GM12878 (cell line): ENCODE measurements around the gene CBX2. TPM values are rescaled to one million over a fixed set of nuclear protein-coding genes. Genes with fewer than 3 reads are reported as not detected.

ENCODE experiments used
- ASH2L ChIP-seq: fragments of 300-600, 200-600 bp; sonication (generic); IDR thresholded peaks from 2 replicates; pipeline ENCODE4 v1.6.1; 2017; ENCODE audit warnings: low read depth, mild to moderate bottlenecking, borderline replicate concordance
- ATF7 ChIP-seq: fragments of 450-650 bp; IDR thresholded peaks from 2 replicates; pipeline ENCODE4 v1.6.1; 2016; ENCODE audit warnings: low read depth, mild to moderate bottlenecking
- BACH1 ChIP-seq: fragments of 450-650 bp; IDR thresholded peaks from 2 replicates; pipeline ENCODE4 v1.6.1; 2017; ENCODE audit warnings: mild to moderate bottlenecking, borderline replicate concordance
- BCL11A ChIP-seq: IDR thresholded peaks from 2 replicates; pipeline ENCODE4 v1.6.1; 2011; ENCODE audit warnings: low read depth, low read length
- CBX3 ChIP-seq: fragments of 200-600 bp; sonication (generic); IDR thresholded peaks from 2 replicates; pipeline ENCODE4 v1.6.1; 2016; ENCODE audit warnings: low read depth, borderline replicate concordance
- CHD1 ChIP-seq: IDR thresholded peaks from 2 replicates; pipeline ENCODE4 v1.6.1; 2012; ENCODE audit warnings: low read depth, low read length, improper control_type of control experiment
- CHD4 ChIP-seq: fragments of 200-600 bp; sonication (generic); IDR thresholded peaks from 2 replicates; pipeline ENCODE4 v1.6.1; 2016; ENCODE audit warnings: mild to moderate bottlenecking
- CREM ChIP-seq: IDR thresholded peaks from 2 replicates; pipeline ENCODE4 v1.6.1; 2014; ENCODE audit warnings: antibody characterized with exemption, low read depth
- EP300 ChIP-seq, 2 experiments: fragments of 150-350 bp in 1 of 2; IDR thresholded peaks; 2 replicates each; pipeline ENCODE4 v1.6.1; 2011 to 2012; ENCODE audit warnings: low read depth in 2 of 2, low read length in 2 of 2, borderline replicate concordance in 1 of 2, improper control_type of control experiment in 1 of 2, inconsistent platforms in 1 of 2; ENCODE audit not compliant: control insufficient read depth in 1 of 2
- GABPA ChIP-seq: IDR thresholded peaks from 2 replicates; pipeline ENCODE4 v1.6.1; 2014; ENCODE audit warnings: antibody characterized with exemption, low read depth, mild to moderate bottlenecking, inconsistent platforms
- IKZF1 ChIP-seq: fragments of 450-650 bp; conservative IDR thresholded peaks from 2 replicates; pipeline ENCODE4 v1.6.1; 2017; ENCODE audit warnings: antibody characterized with exemption, mild to moderate bottlenecking
- MAX ChIP-seq: IDR thresholded peaks from 2 replicates; pipeline ENCODE4 v1.6.1; 2012; ENCODE audit warnings: low read depth, low read length, improper control_type of control experiment
- MEF2B ChIP-seq: fragments of 450-650 bp; IDR thresholded peaks from 2 replicates; pipeline ENCODE4 v1.6.1; 2018; ENCODE audit warnings: mild to moderate bottlenecking, moderate library complexity; ENCODE audit not compliant: partially characterized antibody, poor library complexity, severe bottlenecking
- MTA2 ChIP-seq: fragments of 450-650 bp; IDR thresholded peaks from 2 replicates; pipeline ENCODE4 v1.6.1; 2016; ENCODE audit warnings: low read depth, mild to moderate bottlenecking, moderate library complexity
- MXI1 ChIP-seq: fragments of 150-350 bp; IDR thresholded peaks from 2 replicates; pipeline ENCODE4 v1.6.1; 2011; ENCODE audit warnings: low read depth, mild to moderate bottlenecking, inconsistent platforms, low read length, improper control_type of control experiment
- MYC ChIP-seq: IDR thresholded peaks from 2 replicates; pipeline ENCODE4 v1.6.1; 2011; ENCODE audit warnings: mild to moderate bottlenecking, low read length, moderate library complexity, inconsistent platforms; ENCODE audit not compliant: insufficient read depth, insufficient replicate concordance, insufficient read length, severe bottlenecking
- NFIC ChIP-seq: IDR thresholded peaks from 2 replicates; pipeline ENCODE4 v1.6.1; 2012; ENCODE audit warnings: low read depth, mild to moderate bottlenecking, inconsistent platforms, low read length, moderate library complexity
- PAX5 ChIP-seq: IDR thresholded peaks from 2 replicates; pipeline ENCODE4 v1.6.1; 2011; ENCODE audit warnings: low read depth, low read length, borderline replicate concordance
- PBX3 ChIP-seq: IDR thresholded peaks from 2 replicates; pipeline ENCODE4 v1.6.1; 2011; ENCODE audit warnings: mild to moderate bottlenecking, low read depth, low read length, moderate library complexity; ENCODE audit not compliant: insufficient replicate concordance
- PML ChIP-seq: IDR thresholded peaks from 2 replicates; pipeline ENCODE4 v1.6.1; 2012; ENCODE audit warnings: low read length, inconsistent platforms
- POLR2A ChIP-seq: IDR thresholded peaks from 2 replicates; pipeline ENCODE4 v1.6.1; 2011; ENCODE audit warnings: low read depth, mild to moderate bottlenecking, low read length
- SIN3A ChIP-seq: IDR thresholded peaks from 2 replicates; pipeline ENCODE4 v1.6.1; 2012; ENCODE audit warnings: low read depth, low read length, improper control_type of control experiment
- SMARCA5 ChIP-seq: fragments of 450-650 bp; IDR thresholded peaks from 2 replicates; pipeline ENCODE4 v1.6.1; 2017; ENCODE audit warnings: mild to moderate bottlenecking
- SMC3 ChIP-seq: IDR thresholded peaks from 2 replicates; pipeline ENCODE4 v1.6.1; 2011; ENCODE audit warnings: low read length, improper control_type of control experiment, borderline replicate concordance
- TAF1 ChIP-seq: IDR thresholded peaks from 2 replicates; pipeline ENCODE4 v1.6.1; 2011; ENCODE audit warnings: mild to moderate bottlenecking, low read depth, low read length, borderline replicate concordance
- TARDBP ChIP-seq: IDR thresholded peaks from 2 replicates; pipeline ENCODE4 v1.6.1; 2016; ENCODE audit warnings: borderline replicate concordance
- TBL1XR1 ChIP-seq: IDR thresholded peaks from 2 replicates; pipeline ENCODE4 v1.6.1; 2012; ENCODE audit warnings: low read depth, low read length, improper control_type of control experiment
- TCF12 ChIP-seq: IDR thresholded peaks from 2 replicates; pipeline ENCODE4 v1.6.1; 2011; ENCODE audit warnings: low read depth, mild to moderate bottlenecking, low read length
- ZSCAN29 ChIP-seq: fragments of 450-650 bp; IDR thresholded peaks from 2 replicates; pipeline ENCODE4 v1.6.1; 2017; ENCODE audit warnings: mild to moderate bottlenecking, moderate library complexity
- polyA plus RNA-seq, 11 experiments: library from polyadenylated mRNA; depleted of rRNA in 4 of 11; unstranded in 6 of 11; stranded (reverse) in 5 of 11; fragments of >200 nt; fragmentation: Nextera tagmentation in 4 of 11; fragmentation: Illumina TruSeq in 1 of 11; extraction: Ambion mirVana in 4 of 11; extraction: Trizol in 1 of 11; gene quantifications; 1 replicate in 1 of 11; 2 replicates in 10 of 11; pipeline versions ENCODE4 v1.2.1 to v1.2.3, GENCODE V29; 2011 to 2016; ENCODE audit warnings: inconsistent platforms in 2 of 11, missing spikeins in 2 of 11, low read depth in 1 of 11
- total RNA-seq, 4 experiments: library from RNA; depleted of rRNA in 3 of 4; stranded (reverse); fragments of >200 nt in 3 of 4; fragmentation: Illumina TruSeq in 1 of 4; extraction: Trizol in 1 of 4; gene quantifications; 2 replicates each; pipeline versions ENCODE4 v1.2.1 to v1.2.3, GENCODE V29; 2013 to 2021
- TF ChIP-seq, protein P1 (sequence below): fragments of 450-650 bp; IDR thresholded peaks from 2 replicates; pipeline ENCODE4 v1.6.1; 2016; ENCODE audit warnings: mild to moderate bottlenecking

CBX2 gene
- total and polyA plus RNA-seq, 10 of the 15 experiments (the other 5 are each of a cell fraction or from before 2014, with no cell fraction given) = 0.35 to 7.5 (median 4.2) TPM

- peak in 1 of 2 experiments; percentile 41; a peak in 1 of 4 replicates for TF ChIP-seq EP300 (IDR thresholded peaks at IDR 0.05; ENCODE audit: borderline replicate concordance in 1 of 2, control insufficient read depth in 1 of 2, low read depth in 2 of 2, low read length in 2 of 2)
- TF ChIP-seq SMC3 = no peak
- TF ChIP-seq PAX5 = peak; percentile 73; the same call in 1 of the 2 replicates
- peak; percentile 31; the same call in 1 of the 2 replicates for TF ChIP-seq MTA2
- TF ChIP-seq, protein P1, sequence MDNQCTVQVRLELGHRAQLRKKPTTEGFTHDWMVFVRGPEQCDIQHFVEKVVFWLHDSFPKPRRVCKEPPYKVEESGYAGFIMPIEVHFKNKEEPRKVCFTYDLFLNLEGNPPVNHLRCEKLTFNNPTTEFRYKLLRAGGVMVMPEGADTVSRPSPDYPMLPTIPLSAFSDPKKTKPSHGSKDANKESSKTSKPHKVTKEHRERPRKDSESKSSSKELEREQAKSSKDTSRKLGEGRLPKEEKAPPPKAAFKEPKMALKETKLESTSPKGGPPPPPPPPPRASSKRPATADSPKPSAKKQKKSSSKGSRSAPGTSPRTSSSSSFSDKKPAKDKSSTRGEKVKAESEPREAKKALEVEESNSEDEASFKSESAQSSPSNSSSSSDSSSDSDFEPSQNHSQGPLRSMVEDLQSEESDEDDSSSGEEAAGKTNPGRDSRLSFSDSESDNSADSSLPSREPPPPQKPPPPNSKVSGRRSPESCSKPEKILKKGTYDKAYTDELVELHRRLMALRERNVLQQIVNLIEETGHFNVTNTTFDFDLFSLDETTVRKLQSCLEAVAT = no peak
- TF ChIP-seq GABPA = no peak
- TF ChIP-seq MXI1 = peak; percentile 79
- no peak for TF ChIP-seq CREM
- TF ChIP-seq PML = no peak
- peak; percentile 98 for TF ChIP-seq TCF12
- TF ChIP-seq BCL11A = no peak
- TF ChIP-seq CHD1 = 0 out of 2 replicates have a peak, but pooled peaks have one; percentile 30
- TF ChIP-seq TBL1XR1 = no peak
- TF ChIP-seq ATF7 = no peak
- TF ChIP-seq ASH2L = no peak
- peak; percentile 55 for TF ChIP-seq MYC
- no peak for TF ChIP-seq CHD4
- TF ChIP-seq BACH1 = peak; percentile 25; the same call in 1 of the 2 replicates
- TF ChIP-seq TARDBP = peak; percentile 67
- TF ChIP-seq MAX = peak; percentile 73; the same call in 1 of the 2 replicates
- TF ChIP-seq TAF1 = peak; percentile 22; the same call in 1 of the 2 replicates
- TF ChIP-seq NFIC = 0 out of 2 replicates have a peak, but pooled peaks have one; percentile 31
- TF ChIP-seq SMARCA5 = no peak
- TF ChIP-seq POLR2A = peak; percentile 53
- no peak; the same call in 1 of the 2 replicates for TF ChIP-seq IKZF1
- TF ChIP-seq PBX3 = peak; percentile 42
- TF ChIP-seq MEF2B = peak; percentile 78
- no peak for TF ChIP-seq CBX3
- TF ChIP-seq ZSCAN29 = no peak
- peak; percentile 59; the same call in 1 of the 2 replicates for TF ChIP-seq SIN3A
These were observed 59.3 kb downstream of the CBX2 start (continued) for GRCh38 chr17:79836972-79837887.
